Right lobe of liver (tissue), 4 donors: ENCODE results near the gene CYCS.

ENCODE experiments used
- POLR2A ChIP-seq: fragments of 450-650 bp; IDR thresholded peaks from one replicate; pipeline ENCODE4 v1.6.1; 2017; ENCODE audit warnings: antibody characterized with exemption, mild to moderate bottlenecking
- TF ChIP-seq, protein P1 (sequence below), 4 donors: fragments of 200-600 bp in 3 of 4; fragments of 450-650 bp in 1 of 4; IDR thresholded peaks; one replicate each; pipeline versions ENCODE4 v1.5.1 to v1.8.0; 2016 to 2022; ENCODE audit warnings: antibody characterized with exemption in 4 of 4, mild to moderate bottlenecking in 2 of 4
- donor health status: DM: no; HTN: no; CAD: no.
- donor health status: DM: no; HTN: no; CAD: no.
- donor health status: DM: no; HTN: yes; CAD: no.

DNA sequence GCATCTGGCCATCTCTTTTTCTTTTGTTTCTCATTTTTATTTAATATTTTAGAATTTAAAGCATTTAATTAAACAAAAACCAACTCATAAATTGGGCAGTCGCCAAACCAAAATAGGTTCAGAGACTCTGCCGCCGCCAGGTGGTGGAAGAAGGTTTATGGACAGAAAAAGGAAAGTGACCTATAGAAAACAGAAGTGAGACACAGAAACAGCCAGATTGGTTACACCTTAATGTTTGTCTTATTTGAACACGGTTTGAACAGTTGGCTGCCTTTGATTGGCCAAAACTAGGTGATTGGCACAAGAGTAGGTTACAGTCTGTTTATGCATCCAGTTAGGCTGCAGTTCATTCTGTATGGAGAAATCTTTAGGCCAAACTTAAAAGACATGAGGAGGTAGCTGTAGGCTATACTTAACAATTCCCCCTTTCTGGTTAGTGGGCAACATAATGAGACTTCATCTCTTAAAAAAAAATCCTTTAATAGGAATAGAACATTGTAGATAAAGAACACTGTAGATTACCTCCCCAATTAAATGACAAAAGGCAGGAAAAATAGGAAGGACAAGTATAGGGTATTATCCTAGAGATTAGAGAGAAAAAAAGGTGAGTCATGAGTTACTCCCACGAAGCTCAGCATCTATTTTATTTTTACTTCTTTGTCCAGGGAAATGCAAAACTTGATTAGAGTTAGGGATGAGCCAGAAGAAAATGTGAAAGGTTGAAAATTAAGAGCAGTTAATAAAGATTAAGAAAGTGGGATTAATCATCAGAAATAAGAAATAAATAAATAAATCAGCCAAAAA is 23.9 kb upstream of the CYCS start:
- TF ChIP-seq, protein P1, sequence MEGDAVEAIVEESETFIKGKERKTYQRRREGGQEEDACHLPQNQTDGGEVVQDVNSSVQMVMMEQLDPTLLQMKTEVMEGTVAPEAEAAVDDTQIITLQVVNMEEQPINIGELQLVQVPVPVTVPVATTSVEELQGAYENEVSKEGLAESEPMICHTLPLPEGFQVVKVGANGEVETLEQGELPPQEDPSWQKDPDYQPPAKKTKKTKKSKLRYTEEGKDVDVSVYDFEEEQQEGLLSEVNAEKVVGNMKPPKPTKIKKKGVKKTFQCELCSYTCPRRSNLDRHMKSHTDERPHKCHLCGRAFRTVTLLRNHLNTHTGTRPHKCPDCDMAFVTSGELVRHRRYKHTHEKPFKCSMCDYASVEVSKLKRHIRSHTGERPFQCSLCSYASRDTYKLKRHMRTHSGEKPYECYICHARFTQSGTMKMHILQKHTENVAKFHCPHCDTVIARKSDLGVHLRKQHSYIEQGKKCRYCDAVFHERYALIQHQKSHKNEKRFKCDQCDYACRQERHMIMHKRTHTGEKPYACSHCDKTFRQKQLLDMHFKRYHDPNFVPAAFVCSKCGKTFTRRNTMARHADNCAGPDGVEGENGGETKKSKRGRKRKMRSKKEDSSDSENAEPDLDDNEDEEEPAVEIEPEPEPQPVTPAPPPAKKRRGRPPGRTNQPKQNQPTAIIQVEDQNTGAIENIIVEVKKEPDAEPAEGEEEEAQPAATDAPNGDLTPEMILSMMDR (IDR thresholded peaks at IDR 0.05), result no peak
- TF ChIP-seq POLR2A, result no peak
